HepG2 (cell line): ENCODE data around the gene DSCAML1. TPM values are rescaled to one million over a fixed set of nuclear protein-coding genes. Genes with fewer than 3 reads are reported as not detected.

ENCODE experiments used
- EED ChIP-seq: sonication (generic); formaldehyde crosslinking; IDR thresholded peaks from 2 replicates; pipeline ENCODE4 v1.5.0; 2020; ENCODE audit warnings: mild to moderate bottlenecking, missing genetic modification reagents
- FOXP1 ChIP-seq, 2 experiments: fragments of 450-650 bp in 1 of 2; IDR thresholded peaks; 2 replicates each; pipeline ENCODE4 v1.6.1; 2017 to 2018; ENCODE audit warnings: antibody characterized with exemption in 1 of 2
- NR1H2 ChIP-seq: sonication (generic); formaldehyde crosslinking; IDR thresholded peaks from 2 replicates; pipeline ENCODE4 v1.8.1; 2022; ENCODE audit warnings: low read depth, missing genetic modification reagents, borderline replicate concordance
- PLRG1 ChIP-seq: fragments of 450-650 bp; conservative IDR thresholded peaks from 2 replicates; pipeline ENCODE4 v1.6.1; 2016
- RXRA ChIP-seq: sonication (generic); formaldehyde crosslinking; IDR thresholded peaks from 2 replicates; pipeline ENCODE4 v1.5.1; 2020; ENCODE audit warnings: missing genetic modification reagents
- SIX4 ChIP-seq: sonication (generic); formaldehyde crosslinking; IDR thresholded peaks from 2 replicates; pipeline ENCODE4 v1.4.0; 2020; ENCODE audit warnings: missing genetic modification reagents
- SMC3 ChIP-seq: IDR thresholded peaks from 2 replicates; pipeline ENCODE4 v1.6.1; 2011; ENCODE audit warnings: low read length, improper control_type of control experiment
- ZNF136 ChIP-seq: sonication (generic); formaldehyde crosslinking; IDR thresholded peaks from 2 replicates; pipeline ENCODE4 v1.8.1; 2022; ENCODE audit warnings: low read depth, mild to moderate bottlenecking, moderate library complexity, missing genetic modification reagents
- ZNF354B ChIP-seq: sonication (generic); formaldehyde crosslinking; IDR thresholded peaks from 2 replicates; pipeline ENCODE4 v1.8.0; 2022; ENCODE audit warnings: mild to moderate bottlenecking, missing genetic modification reagents
- polyA plus RNA-seq, 8 experiments: library from polyadenylated mRNA; depleted of rRNA in 3 of 8; stranded (reverse) in 7 of 8; unstranded in 1 of 8; fragments of >200 nt; fragmentation: Illumina TruSeq in 4 of 8; extraction: Trizol in 4 of 8; gene quantifications; 2 replicates each; pipeline versions ENCODE4 v1.2.1 to v1.2.3, GENCODE V29; 2011 to 2016; ENCODE audit warnings: low read depth in 4 of 8, missing spikeins in 1 of 8, mixed read lengths in 1 of 8; ENCODE audit not compliant: insufficient read depth in 1 of 8
- total RNA-seq, 5 experiments: library from RNA; depleted of rRNA; stranded (reverse); fragments of >200 nt; fragmentation: Illumina TruSeq; extraction: Trizol; gene quantifications; 2 replicates each; pipeline ENCODE4 v1.2.3, GENCODE V29; 2016; ENCODE audit warnings: low read depth in 1 of 5
- TF ChIP-seq, protein P1 (sequence below): sonication (generic); formaldehyde crosslinking; IDR thresholded peaks from 2 replicates; pipeline ENCODE4 v1.4.0; 2020; ENCODE audit warnings: missing genetic modification reagents, borderline replicate concordance
- TF ChIP-seq, protein P2 (sequence below): sonication (generic); formaldehyde crosslinking; IDR thresholded peaks from 2 replicates; pipeline ENCODE4 v1.5.1; 2020; ENCODE audit warnings: mild to moderate bottlenecking, moderate library complexity, missing genetic modification reagents
- TF ChIP-seq, protein P3 (sequence below): sonication (generic); formaldehyde crosslinking; conservative IDR thresholded peaks from 2 replicates; pipeline ENCODE4 v1.8.0; 2022; ENCODE audit warnings: low read depth, missing genetic modification reagents
- TF ChIP-seq, protein P4 (sequence below): sonication (generic); formaldehyde crosslinking; IDR thresholded peaks from 2 replicates; pipeline ENCODE4 v1.8.0; 2022; ENCODE audit warnings: missing genetic modification reagents, mild to moderate bottlenecking, borderline replicate concordance

The DSCAML1 gene
- total and polyA plus RNA-seq, 2 of the 13 experiments (the other 11 are each of a cell fraction or from before 2014, with no cell fraction given), result 0.29 to 0.40 TPM

DNA sequence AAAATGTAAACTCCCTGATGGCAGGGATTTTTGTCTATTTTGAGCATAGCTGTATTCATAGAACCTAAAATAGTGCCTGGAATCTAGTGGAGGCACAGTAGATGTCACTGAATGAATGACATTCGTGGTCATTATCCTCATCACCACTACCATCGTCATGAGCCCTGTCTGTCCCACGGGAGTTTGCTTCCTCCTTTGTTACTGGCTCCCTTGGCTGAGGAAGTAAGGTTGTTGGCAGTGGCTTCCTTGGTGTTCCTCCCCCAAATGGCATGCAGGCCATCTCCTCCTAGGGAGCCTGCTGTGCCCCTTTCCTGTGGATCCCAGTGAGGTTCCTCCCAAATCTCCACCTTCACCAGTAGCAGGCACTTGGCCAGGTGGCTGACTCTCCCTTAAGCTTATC is 286.4 kb downstream of the DSCAML1 start (continued):
- no peak for TF ChIP-seq SMC3
- TF ChIP-seq, protein P1, sequence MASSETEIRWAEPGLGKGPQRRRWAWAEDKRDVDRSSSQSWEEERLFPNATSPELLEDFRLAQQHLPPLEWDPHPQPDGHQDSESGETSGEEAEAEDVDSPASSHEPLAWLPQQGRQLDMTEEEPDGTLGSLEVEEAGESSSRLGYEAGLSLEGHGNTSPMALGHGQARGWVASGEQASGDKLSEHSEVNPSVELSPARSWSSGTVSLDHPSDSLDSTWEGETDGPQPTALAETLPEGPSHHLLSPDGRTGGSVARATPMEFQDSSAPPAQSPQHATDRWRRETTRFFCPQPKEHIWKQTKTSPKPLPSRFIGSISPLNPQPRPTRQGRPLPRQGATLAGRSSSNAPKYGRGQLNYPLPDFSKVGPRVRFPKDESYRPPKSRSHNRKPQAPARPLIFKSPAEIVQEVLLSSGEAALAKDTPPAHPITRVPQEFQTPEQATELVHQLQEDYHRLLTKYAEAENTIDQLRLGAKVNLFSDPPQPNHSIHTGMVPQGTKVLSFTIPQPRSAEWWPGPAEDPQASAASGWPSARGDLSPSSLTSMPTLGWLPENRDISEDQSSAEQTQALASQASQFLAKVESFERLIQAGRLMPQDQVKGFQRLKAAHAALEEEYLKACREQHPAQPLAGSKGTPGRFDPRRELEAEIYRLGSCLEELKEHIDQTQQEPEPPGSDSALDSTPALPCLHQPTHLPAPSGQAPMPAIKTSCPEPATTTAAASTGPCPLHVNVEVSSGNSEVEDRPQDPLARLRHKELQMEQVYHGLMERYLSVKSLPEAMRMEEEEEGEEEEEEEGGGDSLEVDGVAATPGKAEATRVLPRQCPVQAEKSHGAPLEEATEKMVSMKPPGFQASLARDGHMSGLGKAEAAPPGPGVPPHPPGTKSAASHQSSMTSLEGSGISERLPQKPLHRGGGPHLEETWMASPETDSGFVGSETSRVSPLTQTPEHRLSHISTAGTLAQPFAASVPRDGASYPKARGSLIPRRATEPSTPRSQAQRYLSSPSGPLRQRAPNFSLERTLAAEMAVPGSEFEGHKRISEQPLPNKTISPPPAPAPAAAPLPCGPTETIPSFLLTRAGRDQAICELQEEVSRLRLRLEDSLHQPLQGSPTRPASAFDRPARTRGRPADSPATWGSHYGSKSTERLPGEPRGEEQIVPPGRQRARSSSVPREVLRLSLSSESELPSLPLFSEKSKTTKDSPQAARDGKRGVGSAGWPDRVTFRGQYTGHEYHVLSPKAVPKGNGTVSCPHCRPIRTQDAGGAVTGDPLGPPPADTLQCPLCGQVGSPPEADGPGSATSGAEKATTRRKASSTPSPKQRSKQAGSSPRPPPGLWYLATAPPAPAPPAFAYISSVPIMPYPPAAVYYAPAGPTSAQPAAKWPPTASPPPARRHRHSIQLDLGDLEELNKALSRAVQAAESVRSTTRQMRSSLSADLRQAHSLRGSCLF, result no peak
- TF ChIP-seq, protein P2, sequence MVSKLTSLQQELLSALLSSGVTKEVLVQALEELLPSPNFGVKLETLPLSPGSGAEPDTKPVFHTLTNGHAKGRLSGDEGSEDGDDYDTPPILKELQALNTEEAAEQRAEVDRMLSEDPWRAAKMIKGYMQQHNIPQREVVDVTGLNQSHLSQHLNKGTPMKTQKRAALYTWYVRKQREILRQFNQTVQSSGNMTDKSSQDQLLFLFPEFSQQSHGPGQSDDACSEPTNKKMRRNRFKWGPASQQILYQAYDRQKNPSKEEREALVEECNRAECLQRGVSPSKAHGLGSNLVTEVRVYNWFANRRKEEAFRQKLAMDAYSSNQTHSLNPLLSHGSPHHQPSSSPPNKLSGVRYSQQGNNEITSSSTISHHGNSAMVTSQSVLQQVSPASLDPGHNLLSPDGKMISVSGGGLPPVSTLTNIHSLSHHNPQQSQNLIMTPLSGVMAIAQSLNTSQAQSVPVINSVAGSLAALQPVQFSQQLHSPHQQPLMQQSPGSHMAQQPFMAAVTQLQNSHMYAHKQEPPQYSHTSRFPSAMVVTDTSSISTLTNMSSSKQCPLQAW, result no peak
- no peak for TF ChIP-seq EED (CRISPR knock-in tag)
- no peak for TF ChIP-seq PLRG1
- TF ChIP-seq FOXP1 (IDR thresholded peaks at IDR 0.05), result no peak
- TF ChIP-seq FOXP1 (CRISPR knock-in tag; IDR thresholded peaks at IDR 0.05), result no peak
- no peak for TF ChIP-seq ZNF354B (CRISPR knock-in tag)
- TF ChIP-seq, protein P3, sequence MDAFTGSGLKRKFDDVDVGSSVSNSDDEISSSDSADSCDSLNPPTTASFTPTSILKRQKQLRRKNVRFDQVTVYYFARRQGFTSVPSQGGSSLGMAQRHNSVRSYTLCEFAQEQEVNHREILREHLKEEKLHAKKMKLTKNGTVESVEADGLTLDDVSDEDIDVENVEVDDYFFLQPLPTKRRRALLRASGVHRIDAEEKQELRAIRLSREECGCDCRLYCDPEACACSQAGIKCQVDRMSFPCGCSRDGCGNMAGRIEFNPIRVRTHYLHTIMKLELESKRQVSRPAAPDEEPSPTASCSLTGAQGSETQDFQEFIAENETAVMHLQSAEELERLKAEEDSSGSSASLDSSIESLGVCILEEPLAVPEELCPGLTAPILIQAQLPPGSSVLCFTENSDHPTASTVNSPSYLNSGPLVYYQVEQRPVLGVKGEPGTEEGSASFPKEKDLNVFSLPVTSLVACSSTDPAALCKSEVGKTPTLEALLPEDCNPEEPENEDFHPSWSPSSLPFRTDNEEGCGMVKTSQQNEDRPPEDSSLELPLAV (CRISPR knock-in tag), result no peak
- no peak for TF ChIP-seq ZNF136 (CRISPR knock-in tag)
- no peak for TF ChIP-seq SIX4
- no peak for TF ChIP-seq RXRA (CRISPR knock-in tag)
- TF ChIP-seq NR1H2 (CRISPR knock-in tag), result no peak
- TF ChIP-seq, protein P4, sequence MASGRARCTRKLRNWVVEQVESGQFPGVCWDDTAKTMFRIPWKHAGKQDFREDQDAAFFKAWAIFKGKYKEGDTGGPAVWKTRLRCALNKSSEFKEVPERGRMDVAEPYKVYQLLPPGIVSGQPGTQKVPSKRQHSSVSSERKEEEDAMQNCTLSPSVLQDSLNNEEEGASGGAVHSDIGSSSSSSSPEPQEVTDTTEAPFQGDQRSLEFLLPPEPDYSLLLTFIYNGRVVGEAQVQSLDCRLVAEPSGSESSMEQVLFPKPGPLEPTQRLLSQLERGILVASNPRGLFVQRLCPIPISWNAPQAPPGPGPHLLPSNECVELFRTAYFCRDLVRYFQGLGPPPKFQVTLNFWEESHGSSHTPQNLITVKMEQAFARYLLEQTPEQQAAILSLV (CRISPR knock-in tag), result no peak
